SW480 (cell line): ENCODE measurements around the gene SPOCK1.

Experiments used
- DNase-seq: peaks from one replicate; pipeline ENCODE4 v3.0.0-alpha.2; 2016; ENCODE audit warnings: low spot score

SPOCK1 gene

GRCh38 chr5:136926073-136926472 is 573.1 kb downstream of the SPOCK1 start:
- no peak for DNase-seq
